ENCODE results near the gene DOP1B.
"Not testable (repeated sequence)": the region's sequence is repeated elsewhere in the genome, so short reads cannot be mapped to it uniquely, and the experiment has no call there.

The DOP1B gene

GRCh38 chr21:36135391-36136102 is 21.1 kb upstream of the DOP1B start:
- peak in 3 of 4 experiments; percentile 19 to 27 (median 22) for DNase-seq

DNA sequence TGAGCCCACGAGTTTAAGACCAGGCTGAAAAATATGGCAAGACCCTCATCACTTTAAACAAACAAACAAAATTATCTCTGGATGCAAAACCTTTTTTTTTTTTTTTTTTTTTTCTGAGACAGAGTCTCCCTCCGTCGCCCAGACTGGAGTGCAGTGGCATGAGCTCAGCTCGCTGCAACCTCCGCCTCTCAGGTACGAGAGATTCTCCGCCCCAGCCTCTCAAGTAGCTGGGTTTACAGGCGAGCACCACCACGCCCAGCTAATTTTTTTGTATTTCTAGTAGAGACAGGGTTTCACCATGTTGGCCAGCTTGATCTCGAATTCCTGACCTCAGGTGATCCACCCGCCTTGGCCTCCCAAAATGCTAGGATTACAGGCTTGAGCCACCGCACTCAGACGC is 16.8 kb upstream of the DOP1B start:
- not testable (repeated sequence) for DNase-seq

DNA sequence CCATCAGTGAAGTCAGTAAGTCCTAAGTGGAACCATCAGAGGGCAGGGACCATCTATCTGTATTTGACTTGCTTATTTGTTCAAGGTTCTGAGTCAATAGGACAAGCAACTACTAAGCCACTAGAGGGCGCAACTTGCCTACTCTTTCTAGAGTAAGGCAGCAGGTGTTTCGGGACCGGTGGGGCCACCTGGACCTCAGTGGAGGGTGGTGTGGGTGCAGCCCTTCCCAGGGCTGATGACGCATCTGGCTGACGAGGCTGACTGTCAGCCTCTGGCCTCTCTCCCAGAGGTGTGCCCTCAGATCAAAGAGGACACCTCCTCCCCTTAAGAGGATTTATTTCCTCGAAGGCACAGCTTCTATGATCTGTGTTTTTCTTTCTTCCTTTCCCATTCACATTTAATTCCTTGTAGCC is 15.1 kb upstream of the DOP1B start:
- DNase-seq = peak; percentile 55 to 78 (median 64)

- not testable (repeated sequence) for DNase-seq
Observed at GRCh38 chr21:36144233-36144632, 12.4 kb upstream of the DOP1B start.

- no peak for DNase-seq
Observed at GRCh38 chr21:36145259-36145658, 11.4 kb upstream of the DOP1B start.

DNA sequence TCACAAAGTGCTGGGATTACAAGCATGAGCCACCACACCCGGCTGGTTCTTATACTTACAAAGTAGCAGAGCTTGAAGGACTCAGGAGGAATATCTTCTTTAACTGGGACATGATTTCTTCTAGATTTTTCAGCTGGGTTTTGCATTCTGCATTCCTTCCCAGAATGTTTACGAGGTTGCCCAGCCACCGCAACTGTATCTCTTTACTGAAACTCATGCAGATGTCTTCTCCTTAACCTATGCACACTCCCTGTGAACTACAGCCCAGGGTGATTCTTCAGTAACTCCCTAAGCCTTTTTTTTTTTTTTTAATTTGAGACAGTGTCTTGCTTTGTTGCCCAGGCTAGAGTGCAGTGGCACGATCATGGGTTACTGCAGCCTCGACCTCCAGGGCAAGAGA is 8.7 kb upstream of the DOP1B start:
- no peak for DNase-seq

DNA sequence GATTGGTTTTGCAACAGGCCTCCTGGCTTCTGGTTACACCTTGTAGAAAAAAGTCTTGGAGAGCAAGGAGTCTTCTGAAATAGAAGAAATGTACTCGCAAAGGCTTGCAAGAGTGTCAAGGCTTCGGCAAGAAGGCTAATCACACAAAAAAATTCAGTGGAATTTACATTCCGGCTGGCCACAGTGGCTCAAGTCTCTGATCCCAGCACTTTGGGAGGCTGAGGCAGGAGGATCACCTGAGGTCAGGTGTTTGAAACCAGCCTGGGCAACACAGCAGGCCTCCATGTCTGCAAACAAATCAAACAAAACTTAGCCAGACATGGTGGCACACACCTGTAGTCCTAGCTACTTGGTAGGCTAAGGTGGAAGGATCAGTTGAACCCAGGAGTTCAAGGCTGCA is 7.7 kb upstream of the DOP1B start:
- DNase-seq = no peak

GRCh38 chr21:36149788-36150711 is 6.6 kb upstream of the DOP1B start:
- no peak for DNase-seq

DNA sequence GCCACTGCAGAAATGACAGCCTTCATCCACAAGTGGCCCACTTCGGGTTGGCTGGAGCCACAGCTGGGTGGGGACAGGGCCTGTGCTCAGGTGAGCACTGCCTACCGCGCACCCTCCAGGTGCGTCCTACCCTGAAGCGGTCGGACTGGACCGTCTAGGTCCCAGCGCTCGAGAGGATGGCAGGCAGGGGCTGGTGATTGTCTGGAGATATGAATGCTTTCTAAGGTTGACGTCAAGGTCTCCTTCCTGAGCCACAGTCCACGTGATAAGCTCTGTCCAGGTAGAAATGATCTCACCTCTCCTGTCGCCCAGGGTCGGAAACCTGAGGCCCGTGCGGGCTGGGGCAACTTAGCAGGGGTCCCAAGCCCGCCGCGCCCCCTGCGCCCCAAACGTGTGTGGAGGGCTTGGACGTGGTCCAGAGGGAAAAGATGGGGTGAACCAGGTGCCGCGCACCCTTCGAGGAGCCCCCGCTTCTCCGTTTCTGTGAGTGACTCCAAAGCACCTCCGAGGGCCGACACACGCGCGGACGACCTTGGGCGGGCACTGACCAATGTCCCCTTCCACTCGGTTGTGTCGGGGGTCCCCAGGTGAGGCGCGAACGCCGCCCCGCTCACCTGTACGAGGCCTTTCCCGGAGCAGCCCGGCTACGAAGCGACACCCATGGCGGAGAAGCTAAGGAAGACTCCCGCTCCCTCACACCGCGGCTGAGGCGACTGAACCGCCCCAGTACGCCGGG is 853 bp upstream of the DOP1B start:
- DNase-seq = peak in 1 of 4 experiments; percentile 18

- peak; percentile 100 for DNase-seq
Observed at GRCh38 chr21:36156339-36156814, 247 bp upstream of the DOP1B start.

GRCh38 chr21:36159356-36159921 is 2.8 kb downstream of the DOP1B start:
- no peak for DNase-seq

DNA sequence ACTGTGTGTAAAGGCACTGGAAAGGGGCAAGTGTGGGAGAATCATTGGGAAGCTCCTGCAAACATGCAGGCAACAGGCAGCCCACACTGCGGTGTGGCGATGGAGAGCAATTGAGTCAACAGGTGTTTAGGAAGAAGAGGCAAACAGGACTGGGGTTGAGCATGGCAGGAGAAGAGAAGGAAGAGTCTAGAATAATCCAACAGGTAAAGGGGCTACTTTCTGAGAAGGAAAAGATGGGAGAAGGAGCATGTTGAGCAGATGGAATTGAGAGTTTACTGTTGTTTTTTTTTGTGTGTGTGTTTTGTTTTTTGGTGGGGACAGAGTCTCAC is 4.2 kb downstream of the DOP1B start:
- no peak for DNase-seq

GRCh38 chr21:36162631-36163030 is 6.0 kb downstream of the DOP1B start:
- DNase-seq = no peak

DNA sequence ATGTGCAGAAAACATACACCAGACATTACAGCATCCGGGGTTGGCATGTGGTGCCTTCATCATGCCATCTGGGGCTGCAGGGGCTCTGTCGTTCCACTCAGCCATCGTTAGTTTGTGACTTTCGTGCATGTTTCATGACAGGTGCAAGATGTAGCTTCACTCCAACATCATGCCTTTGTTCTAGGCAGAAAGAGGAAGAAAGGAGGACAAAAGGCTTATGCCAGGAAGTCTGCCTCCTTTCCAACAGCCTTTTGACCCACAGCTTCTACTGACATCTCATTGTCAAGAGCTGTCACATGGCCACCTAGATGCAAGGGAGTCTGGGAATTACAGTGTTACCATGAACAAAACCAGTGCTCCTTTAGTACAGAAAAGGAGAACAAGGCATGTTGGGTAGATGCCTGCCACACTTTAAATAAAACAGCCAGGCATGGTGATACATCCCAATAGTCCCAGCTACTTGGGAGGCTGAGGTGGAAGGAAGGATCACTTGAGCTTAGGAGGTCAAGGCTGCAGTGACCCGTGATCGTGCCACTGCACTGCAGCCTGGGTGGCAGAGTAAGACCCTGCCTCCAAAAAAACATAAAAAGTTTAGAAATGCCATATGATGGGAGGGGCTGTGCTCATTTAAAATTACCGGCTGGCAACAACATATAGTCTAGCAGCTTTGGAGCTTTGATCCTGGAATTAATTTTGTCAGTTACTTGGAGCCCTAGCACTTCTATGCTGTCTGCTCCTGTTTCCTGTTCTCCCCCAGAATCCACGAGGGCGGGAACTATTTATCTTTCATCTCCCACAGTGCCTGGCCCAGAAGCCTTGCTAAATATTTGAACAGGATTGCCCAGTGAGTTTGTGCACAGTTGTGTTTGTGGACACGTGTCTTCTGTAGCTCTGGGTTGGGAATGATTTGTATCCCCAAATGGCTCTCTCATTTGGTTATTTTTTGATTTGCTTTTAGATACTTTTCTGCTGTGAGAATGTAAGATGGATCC is 7.4 kb downstream of the DOP1B start:
- DNase-seq = no peak

DNA sequence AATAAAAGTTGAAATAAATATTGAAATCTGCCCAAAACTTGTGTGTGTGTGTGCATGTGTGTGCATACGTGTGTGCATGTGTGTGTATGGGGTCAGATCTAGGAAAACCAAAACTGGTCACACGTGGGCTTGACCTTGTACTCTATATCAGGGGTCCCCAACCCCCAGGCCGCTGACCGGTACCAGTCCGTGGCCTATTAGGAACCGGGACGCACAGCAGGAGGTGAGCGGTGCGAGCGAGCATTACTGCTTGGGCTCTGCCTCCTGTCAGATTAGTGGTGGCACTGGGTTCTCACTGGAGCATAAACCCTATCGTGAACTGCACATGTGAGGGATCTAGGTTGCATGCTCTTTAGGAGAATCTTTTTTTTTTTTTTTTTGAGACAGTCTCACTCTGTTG is 8.7 kb downstream of the DOP1B start:
- no peak for DNase-seq

GRCh38 chr21:36166705-36167104 is 10.1 kb downstream of the DOP1B start:
- DNase-seq = no peak

DNA sequence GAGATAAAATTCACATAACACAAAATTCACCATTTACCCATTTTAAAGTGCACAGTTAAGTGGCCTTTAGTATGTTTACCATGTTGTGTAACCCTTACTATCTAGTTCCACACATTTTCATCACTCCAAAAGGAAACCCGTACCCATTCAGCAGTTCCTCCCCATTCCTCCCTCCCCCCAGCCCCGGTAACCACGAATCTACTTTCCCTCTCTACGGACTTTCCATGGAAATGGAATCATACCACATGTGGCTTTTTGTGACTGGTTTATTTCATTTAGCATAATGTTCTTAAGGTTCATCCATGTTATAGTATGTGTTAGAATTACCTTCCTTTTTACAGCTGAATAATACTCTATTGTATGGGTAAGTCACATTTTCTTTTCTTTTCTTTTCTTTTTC is 10.9 kb downstream of the DOP1B start:
- DNase-seq = no peak

DNA sequence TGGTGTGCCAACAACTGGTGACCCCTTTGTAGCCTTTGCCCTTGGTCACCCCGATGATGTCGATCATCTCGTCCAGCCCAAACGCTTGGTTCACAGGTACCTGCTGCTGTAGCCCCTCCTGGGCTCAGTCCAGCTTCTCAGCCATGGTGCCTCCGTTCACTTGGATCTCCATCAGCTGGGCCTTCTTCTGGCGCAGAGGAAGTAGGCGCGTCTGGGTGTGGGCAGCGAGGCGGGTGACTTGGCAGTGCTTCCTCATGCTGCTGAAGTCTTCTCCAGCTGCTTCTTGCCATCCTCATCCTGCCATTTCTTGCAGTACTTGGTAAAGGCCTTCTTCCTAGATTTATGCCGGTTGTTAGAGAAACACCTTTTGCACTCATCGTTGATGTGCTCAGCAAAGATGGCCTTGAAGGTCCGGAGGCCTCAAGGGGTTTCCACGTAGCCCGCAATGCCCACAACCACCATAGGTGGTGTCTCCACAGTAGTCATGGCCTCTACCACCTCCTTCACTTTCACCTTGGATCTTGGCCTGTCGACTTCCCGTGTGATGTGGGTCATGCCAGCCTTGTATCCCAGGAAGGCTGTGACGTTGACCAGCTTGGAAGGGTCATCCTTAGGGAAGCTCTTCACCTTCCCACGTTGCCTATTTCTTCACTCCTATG is 13.0 kb downstream of the DOP1B start:
- no peak for DNase-seq

- DNase-seq = no peak
Observed at GRCh38 chr21:36170823-36171222, 14.2 kb downstream of the DOP1B start.

DNA sequence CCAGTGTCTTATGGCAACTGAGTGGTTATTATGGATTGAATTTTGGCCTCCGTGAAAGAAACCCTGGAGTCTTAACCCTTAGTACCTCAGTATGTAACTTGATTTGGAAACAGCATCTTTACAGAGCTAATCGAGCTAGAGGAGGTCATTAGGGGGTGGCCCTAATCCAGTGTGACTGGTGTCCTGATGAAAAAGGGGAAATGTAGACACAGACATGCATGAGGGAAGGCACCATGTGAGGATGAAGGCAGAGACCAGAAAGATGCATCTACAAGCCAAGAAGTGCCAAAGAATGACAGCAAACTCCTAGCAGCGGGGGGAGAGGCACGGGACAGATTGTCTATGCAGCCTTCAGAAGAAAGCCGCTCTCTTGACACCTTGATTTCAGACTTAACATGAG is 14.7 kb downstream of the DOP1B start:
- no peak for DNase-seq

- DNase-seq = no peak
Observed at GRCh38 chr21:36171741-36172331, 15.2 kb downstream of the DOP1B start.
